Middle frontal gyrus (tissue), 1 donor: ENCODE data around the gene LDLRAD4.

Experiments used
- DNase-seq: peaks from one replicate; pipeline ENCODE4 v3.0.0-alpha.2; 2015; ENCODE audit warnings: low spot score; ENCODE audit errors: extremely low spot score

The LDLRAD4 gene

DNA sequence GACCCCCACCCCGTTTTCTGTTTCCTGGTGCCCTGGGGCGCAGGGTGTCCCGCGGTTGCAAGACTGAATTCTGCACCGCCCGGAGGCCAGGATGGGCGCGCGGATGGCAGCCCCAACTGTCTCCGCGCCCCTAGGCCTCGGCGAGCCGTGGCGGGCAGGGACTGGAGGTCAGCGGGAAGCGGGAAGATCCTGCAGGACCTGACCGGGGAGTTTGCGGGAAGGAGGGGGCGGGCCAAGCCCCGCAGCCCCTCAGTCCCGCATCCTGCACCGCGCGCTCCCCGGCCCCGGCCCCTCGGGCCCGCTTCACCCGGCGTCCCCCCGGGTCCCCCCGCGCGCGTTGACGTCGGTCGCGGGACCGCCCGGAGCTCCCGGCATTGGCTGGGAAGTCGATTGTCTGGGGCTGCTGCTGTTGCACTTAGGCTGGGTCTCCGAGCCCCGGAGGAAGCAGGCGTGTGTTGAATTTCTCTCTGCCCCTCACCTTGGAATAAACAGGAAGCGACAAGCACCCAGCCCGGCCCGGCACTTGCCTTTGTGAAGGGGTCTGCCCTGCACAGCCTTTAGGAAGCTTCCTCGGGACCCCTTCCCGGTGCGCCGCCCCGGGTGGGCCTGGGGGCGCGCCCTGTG, at the start of gene LDLRAD4:
Gene LDLRAD4, plus strand, starts transcription at position 393 of the 624 bp plus-strand sequence.
- DNase-seq = no peak

DNA sequence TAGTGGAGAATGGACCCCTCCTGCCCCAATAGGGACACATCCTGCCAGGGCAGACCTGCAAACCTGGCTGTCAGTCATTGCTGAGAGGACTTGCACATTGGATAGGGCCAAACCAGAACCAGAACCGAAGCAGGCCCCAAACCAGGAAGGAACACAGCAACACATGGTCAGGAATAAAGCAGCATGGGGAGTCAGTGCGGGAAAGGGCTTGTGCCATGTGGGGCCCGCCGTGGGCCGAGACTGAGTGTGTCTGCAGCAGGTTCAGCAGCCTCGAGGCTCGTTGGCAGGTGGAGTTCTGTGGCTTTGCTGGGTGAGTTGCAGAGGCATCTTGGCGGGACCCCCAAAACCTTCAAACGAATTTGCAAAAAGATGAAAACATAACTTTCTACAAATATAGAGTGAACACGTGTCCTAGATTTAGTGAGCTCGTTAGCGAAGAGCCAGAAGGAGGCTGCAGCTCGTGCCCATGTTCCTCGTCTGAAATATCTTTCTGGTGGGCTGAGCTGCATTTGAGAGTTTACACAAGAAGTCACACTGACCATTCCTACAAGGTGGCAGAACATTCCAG, 44.9 kb upstream of the LDLRAD4 start:
- DNase-seq = no peak

GRCh38 chr18:13175266-13175665, 43.3 kb upstream of the LDLRAD4 start:
- no peak for DNase-seq

DNA sequence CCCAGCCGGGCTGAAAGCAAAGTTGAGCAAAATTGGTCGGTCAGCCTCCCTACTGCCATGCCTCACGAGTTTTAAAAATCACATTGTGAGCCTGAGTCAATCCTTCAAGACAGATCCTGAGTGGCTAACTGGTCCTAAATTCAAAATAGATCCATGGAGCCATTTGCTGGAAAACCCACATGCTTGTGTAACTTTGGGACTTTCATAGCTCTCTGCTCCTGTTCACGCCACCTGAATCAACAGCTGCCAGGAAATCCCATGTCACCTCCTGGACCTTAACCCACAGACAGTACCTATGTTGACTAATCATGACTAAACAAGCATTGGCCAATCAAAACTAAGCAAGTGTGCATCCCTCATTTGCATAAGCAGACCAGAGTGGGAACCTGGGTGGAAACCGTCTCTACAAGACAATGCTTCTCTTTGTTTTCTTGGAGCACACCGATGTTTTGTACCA, 42.8 kb upstream of the LDLRAD4 start:
- DNase-seq = no peak

DNA sequence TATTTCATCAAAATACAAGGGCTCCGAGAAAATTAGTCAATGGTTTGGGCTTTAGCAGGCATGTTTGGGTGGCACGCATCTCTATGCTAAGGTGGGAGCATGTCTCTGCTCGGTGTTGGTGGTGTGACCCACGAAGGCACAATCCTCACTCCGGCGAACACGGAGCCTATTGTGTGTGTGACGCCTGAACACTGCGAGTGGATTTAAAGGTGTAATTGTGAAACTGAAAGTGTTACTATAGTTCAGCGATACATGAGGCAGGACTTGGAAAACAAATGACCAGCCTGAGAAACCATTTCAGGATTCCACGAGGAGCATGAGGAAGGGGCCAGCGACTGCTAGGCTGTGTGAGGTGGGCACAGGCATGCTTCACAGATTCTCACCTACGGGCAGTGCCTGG, 41.7 kb upstream of the LDLRAD4 start:
- DNase-seq = no peak

DNA sequence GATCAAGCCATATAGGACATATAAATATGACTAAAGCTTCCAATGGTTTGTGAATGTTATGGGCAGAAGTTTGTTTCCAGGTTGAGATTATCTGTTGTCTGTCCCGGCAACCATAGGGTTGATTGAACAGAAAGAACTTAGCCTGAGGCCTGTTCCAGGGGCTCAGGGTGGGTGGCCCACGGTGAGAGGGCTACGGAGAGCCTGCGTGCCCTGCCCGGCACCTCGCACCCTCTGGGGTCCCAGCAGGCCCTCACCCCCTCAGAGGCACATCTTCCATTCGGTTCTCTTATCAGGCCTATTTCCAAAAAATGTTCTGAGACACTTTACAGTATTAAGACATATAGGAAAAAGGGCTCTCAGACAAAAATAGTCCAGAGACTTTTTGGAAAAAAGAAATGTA, 40.4 kb upstream of the LDLRAD4 start:
- DNase-seq = no peak

DNA sequence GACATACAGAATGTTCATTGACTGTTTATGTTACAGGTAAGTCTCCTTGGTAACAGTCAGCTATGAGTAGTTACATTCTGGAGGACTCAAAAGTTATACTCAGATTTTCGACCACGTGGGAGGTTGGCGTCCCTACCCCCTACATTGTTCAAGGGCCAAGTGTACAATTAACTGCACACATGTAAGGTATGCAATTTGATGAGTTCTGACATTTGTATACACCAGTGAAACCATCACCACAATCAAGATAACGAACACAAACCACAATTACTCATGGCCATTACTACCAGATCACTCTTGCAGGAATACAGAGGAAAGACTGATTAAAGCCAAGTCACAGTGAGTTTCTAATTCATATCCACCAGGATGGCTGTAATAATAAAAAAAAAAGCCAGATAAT, 39.6 kb upstream of the LDLRAD4 start:
- no peak for DNase-seq

- DNase-seq = no peak
These were observed 38.9 kb upstream of the LDLRAD4 start for GRCh38 chr18:13179566-13180113.

DNA sequence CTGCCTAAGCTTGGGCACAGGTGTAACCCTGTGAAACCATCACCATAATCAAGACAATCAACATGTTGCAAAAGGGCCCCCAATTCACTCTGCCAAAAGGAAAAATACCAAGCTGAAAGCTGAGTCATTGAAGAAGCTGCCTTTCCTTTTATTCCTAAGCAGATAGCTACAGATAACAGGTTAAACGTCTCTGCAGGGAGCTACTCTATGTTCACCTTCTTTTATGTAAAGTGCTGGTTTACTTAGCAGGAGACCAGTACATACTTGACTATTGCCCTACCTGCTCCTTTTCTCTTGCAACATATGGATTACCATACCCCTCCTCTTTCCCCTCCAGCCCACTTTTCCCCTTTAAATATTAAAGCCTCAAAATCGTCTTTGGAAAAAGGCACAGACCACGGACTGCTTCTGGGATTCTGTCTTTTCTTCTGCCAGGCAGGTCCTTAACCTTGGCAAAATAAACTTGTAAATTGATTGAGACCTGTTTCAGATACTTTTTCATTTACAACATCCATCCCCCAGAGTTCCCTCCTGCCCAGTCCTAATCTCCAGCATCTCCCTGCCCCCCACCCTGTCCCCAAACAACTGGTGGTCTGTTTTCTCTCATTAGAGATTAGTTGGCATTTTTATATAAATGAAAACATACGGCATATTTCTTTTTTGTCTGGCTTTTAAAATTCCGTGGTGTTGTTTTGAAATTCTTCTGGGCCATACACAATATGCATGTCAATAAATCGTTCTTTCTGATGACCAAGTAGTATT, 37.8 kb upstream of the LDLRAD4 start:
- DNase-seq = no peak

DNA sequence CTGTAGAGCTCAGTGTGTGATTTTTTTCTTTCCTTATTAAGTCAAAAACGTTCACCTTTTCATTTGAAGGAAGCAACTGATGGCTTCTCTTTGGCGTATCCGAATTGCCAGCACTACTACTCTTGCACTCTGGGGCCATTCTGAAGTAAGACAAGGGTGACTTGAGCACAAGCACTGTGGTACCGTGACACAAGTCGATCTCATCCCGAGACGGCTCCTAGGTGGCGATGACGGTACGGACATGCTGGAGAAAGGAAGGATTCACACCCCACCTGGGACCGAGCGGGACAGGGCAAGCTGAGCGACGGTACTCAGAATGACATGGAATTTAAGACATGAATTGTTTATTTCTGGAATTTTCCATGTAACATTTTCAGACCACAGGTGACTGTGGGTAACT, 36.8 kb upstream of the LDLRAD4 start:
- no peak for DNase-seq

DNA sequence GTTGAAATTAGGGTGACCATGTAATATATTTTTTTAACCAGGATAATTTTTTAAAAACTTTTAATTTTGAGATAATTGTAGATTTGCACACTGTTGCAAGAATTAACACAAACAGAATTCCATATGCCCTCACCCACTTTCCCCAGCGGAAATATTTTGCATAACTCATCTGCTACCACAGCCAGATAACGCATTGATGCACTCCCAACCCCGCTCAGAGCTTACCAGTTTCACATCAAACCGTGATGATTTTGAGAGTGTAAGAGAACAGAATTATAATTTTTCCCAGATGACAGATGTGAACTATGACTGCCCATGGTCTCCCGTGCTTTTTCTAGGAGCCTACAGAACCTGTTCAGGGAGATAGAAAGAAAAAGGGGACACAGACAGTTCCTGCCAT, 35.2 kb upstream of the LDLRAD4 start:
- no peak for DNase-seq

DNA sequence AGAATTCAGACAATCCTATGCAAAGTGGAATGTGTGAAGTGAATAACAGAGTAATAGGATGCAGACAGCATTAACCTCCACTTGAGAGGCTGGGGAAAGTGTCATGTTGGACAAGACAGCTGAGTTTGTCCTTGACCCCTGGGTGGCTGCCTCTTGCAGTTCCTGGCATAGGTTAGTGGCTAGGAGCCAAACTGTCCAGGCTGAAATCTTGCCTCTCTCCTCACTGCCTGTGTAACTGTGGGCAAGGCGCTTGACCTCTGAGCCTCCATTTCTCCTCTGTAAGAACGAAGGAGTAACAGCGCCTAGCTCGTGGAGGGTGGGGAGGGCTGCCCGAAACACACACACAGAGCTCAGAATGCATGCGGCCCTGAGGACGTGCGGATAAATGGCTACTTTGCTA, 34.8 kb upstream of the LDLRAD4 start:
- no peak for DNase-seq

DNA sequence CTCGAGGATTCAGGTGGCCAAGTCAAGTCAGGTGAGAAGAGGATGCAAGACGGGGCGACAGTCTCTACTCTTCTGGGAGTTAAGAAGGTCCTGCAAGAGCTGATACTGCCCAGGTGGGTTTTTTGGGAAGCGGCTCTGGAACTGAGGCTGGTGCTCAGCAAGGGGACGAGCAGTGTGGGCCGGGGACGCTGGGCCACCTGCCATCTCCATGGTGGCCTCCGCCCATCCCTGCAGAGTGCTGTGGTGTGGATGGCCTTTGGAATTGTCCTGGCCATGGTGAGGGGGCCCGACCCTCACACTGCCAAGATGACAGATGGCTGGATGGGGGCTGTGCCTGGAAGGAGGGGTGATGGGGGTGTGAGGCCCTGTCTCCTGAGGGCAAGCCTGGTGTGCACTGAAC, 34.2 kb upstream of the LDLRAD4 start:
- DNase-seq = no peak

GRCh38 chr18:13185675-13186198, 32.8 kb upstream of the LDLRAD4 start:
- no peak for DNase-seq

- DNase-seq = no peak
These were observed 31.9 kb upstream of the LDLRAD4 start for GRCh38 chr18:13186687-13187086.

DNA sequence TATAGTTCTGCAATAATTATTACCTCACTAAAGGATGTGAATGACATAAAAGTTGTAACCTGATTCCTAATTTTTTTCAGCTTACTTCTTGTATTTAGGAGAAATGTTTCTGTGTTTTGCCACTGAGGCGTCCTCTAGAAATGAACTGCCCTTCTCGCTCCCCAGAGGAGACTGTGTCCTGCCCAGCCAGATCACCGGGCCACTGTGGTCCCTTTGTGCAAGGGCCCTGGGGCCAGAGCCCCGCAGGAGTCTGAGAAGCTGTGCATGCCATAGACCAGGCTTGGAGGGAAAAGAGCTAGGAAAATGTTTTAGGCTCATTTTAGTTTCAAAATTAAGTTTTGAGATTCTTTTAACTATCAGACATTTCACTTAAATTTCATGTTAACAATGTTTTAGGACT, 31.1 kb upstream of the LDLRAD4 start:
- DNase-seq = no peak

DNA sequence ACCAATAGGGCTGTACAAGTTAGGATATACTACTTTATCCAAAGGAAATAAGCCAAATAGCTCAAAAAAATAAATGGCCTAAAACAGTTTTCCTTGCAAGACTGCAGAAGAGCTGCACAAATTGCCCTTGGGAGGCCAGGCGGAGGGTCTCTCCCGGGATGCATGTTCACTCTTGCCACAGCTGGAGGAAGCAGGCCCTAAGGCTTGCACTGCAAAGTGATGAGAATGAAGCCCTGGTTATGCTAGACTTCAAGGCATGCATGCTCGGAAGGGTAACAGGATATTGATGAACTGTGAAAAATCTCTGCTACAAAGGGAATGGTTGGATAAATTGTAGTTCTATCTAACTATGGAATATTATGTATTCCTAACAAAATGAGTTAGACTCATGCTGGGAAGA, 27.5 kb upstream of the LDLRAD4 start:
- no peak for DNase-seq

DNA sequence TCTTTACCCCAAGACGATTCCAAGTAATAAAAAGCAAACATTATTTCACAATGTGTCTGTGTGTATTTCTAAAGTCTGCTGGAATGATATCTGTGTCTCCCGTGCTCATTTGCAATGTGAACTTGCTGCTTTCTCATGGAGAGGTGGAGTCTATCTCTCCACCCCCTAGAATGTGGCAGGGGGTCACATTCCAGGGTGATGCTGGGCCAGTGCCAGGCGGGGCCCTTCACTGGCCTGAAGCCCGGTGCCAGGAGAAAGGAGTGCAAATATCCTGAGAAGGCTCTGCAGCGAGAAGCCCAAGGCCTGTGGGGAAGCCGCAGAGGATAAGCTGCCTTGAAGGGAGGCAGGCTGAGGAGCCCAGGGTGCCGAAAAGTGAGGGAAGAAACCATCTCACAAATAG, 26.8 kb upstream of the LDLRAD4 start:
- DNase-seq = no peak

GRCh38 chr18:13192970-13193369, 25.6 kb upstream of the LDLRAD4 start:
- DNase-seq = no peak

GRCh38 chr18:13194239-13194638, 24.3 kb upstream of the LDLRAD4 start:
- DNase-seq = no peak

DNA sequence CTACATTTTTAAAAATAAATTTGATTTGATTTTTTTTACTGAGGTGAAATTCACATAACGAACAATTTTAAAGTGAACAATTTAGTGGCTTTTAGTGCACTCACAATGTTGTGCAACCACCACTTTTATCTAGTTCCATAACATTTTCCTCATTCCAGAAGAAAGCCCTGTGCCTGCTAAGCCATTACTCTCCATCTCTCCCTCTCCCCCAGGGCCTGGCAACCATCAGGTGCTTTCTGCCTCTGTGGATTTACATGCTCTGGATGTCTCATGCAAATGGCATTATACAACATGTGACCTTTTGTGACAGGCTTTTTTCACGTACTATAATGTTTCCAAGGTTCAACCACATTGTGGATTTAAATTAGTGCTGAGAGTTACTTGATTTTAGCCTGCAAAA, 19.9 kb upstream of the LDLRAD4 start:
- DNase-seq = no peak

GRCh38 chr18:13199169-13199568, 19.4 kb upstream of the LDLRAD4 start:
- DNase-seq = no peak
